ENCODE results near the gene KRT83. TPM values are rescaled to one million over a fixed set of nuclear protein-coding genes. Genes with fewer than 3 reads are reported as not detected.
"Not testable (repeated sequence)": the region's sequence is repeated elsewhere in the genome, so short reads cannot be mapped to it uniquely, and the experiment has no call there.

Gene KRT83
- total and polyA plus RNA-seq, 11 donors = not detected

DNA sequence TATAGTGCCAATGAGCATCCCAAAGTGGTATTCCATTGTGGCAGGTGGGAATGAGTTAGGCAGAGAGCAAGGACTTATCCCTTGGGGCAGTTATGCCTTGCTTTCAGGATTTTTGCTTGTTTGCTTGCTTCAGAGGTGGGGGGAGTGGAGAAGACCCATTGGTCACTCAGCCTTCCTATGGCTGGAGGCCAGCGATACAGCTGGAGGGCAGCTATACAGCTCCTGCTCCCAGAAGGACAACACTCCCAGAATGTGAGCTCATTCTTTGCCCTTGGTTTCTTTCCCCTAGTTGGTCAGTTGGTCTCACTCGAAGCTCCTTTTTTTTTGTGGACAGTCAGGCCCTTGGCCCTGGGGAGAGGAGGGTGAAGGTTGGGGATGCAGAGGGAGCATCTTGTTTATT is 14.5 kb downstream of the KRT83 start:
- no peaks in the 10 kb centered on the region for H3K36me3 ChIP-seq
- WGBS, 4 donors = 82 to 88% (median 85%) methylated on average over 2 of the region's 2 CpGs
- intact Hi-C loops (cut with DNase I) = no loop called here
- ATAC-seq = no peak
- no peak overlapping the region for H3K27ac ChIP-seq
- H3K27me3 ChIP-seq = peaks cover 0 to 45% (median 11%) of the 10 kb centered on the region in 9 donors
- no peak overlapping the region for H3K4me3 ChIP-seq
- no peaks in the 10 kb centered on the region for H3K9me3 ChIP-seq
- TF ChIP-seq, protein P1, sequence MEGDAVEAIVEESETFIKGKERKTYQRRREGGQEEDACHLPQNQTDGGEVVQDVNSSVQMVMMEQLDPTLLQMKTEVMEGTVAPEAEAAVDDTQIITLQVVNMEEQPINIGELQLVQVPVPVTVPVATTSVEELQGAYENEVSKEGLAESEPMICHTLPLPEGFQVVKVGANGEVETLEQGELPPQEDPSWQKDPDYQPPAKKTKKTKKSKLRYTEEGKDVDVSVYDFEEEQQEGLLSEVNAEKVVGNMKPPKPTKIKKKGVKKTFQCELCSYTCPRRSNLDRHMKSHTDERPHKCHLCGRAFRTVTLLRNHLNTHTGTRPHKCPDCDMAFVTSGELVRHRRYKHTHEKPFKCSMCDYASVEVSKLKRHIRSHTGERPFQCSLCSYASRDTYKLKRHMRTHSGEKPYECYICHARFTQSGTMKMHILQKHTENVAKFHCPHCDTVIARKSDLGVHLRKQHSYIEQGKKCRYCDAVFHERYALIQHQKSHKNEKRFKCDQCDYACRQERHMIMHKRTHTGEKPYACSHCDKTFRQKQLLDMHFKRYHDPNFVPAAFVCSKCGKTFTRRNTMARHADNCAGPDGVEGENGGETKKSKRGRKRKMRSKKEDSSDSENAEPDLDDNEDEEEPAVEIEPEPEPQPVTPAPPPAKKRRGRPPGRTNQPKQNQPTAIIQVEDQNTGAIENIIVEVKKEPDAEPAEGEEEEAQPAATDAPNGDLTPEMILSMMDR (IDR thresholded peaks at IDR 0.05) = no peak
- TF ChIP-seq POLR2A (IDR thresholded peaks at IDR 0.05) = no peak
- no peak for DNase-seq
- peaks cover 0 to 19% (median 0%) of the 10 kb centered on the region in 12 donors for H3K4me1 ChIP-seq

DNA sequence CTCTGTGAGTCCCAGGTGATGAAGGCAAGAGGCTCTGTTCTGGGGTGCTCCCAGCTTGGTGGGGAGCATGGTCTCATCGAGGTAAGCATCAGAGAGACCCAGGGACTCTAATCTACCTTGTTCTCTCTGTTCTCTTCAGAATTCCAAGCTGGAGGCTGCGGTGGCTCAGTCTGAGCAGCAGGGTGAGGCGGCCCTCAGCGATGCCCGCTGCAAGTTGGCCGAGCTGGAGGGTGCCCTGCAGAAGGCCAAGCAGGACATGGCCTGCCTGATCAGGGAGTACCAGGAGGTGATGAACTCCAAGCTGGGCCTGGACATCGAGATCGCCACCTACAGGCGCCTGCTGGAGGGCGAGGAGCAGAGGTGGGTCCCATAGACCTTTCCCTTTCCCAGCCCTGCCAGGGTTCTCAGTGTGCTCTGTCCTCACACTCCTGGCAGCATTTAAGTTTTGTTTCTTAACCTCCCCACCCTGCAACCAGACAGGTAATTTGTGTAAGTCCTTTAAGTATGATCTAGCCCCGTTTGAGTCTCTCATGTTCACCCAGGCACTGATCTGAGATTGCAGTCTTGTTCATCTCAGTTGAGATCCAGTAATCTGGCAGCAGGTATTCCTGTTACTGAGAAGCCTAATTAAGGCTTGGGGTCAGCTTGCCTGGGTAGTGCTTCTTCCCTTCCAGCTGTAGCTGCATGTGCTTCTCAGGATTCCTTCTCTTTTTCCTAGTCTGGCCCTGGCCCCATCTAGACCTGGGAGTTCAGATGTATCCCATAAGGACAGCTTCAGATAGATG is 15.1 kb downstream of the KRT83 start:
- H3K27me3 ChIP-seq = peaks cover 0 to 48% (median 11%) of the 10 kb centered on the region in 9 donors
- DNase-seq = no peak
- intact Hi-C loops (cut with DNase I) = no loop called here

DNA sequence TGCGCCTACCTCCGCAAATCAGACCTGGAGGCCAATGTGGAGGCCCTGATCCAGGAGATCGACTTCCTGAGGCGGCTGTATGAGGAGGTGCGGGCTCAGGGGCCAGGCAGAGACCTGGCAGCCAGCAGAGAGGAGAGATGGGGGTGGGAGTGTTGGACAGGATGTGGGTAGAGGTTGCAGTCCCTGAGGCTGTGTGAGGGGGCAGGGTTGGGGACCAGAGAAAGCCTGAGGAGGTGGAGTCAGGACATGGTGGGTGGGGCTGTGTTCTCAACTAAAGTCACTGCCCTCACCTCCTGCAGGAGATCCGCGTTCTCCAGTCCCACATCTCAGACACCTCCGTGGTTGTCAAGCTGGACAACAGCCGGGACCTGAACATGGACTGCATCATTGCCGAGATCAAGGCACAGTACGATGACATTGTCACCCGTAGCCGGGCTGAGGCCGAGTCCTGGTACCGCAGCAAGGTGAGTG is 16.2 kb downstream of the KRT83 start:
- DNase-seq; intact Hi-C loops (cut with DNase I); H3K9me3 ChIP-seq; ATAC-seq; H3K4me3 ChIP-seq; H3K36me3 ChIP-seq; H3K27ac ChIP-seq: not testable (repeated sequence)
- 69 to 79% (median 76%) methylated on average over 15 of the region's 15 CpGs for WGBS, 4 donors
- Histone ChIP-seq H3K27me3 (peaks cover 0 to 49% (median 11%) of the 10 kb centered on the region in 9 donors), H3K4me1 (peaks cover 0 to 15% (median 0%) of the 10 kb centered on the region in 12 donors)

More for the DNA sequence above, 15.1 kb downstream of the KRT83 start:
- Histone ChIP-seq H3K4me3 (no peak overlapping the region), H3K9me3 (no peaks in the 10 kb centered on the region), H3K27ac (no peak overlapping the region), H3K4me1 (peaks cover 0 to 16% (median 0%) of the 10 kb centered on the region in 12 donors), H3K36me3 (no peaks in the 10 kb centered on the region)
- 62 to 69% (median 63%) methylated on average over 8 to 11 of the region's 11 CpGs for WGBS, 4 donors
- TF ChIP-seq POLR2A (IDR thresholded peaks at IDR 0.05) = no peak
- TF ChIP-seq, protein P1 (IDR thresholded peaks at IDR 0.05) = peak in 6 of 12 donors; percentile 9 to 27 (median 21)
- no peak for ATAC-seq

DNA sequence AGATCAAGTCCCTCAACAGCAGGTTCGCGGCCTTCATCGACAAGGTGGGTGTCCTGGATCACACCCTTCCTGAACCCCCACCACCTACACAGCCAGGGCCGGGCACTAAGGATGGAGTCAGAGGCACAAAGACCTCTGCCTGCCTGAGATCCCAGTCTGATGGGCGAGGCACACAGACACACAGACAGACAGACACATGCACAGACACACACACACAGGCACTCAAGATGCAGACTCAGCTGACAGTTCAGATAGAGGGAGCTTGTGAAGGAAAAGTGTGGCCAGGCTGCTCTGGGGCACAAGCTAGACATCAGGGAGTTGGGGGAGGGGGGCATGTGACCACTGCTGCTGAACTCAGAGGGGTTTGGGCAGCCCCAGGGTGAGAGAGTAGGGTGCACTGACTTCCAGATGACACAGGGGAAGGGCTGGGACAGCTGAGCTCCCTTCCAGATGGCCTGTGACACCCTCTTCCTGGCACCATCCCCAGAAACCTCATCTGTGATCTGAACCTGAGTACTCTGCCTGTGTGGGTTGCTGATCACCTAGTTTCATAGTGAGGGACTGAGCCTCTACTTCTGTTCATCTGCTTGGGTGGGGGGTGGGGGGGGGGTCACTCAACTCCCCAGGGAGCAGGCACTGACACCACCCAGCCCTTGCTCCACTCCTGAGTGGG is 18.8 kb downstream of the KRT83 start:
- H3K9me3 ChIP-seq; H3K36me3 ChIP-seq; H3K4me3 ChIP-seq; DNase-seq; intact Hi-C loops (cut with DNase I); H3K4me1 ChIP-seq; H3K27ac ChIP-seq: not testable (repeated sequence)
- no CpG with 5 or more reads among the region's 5 CpGs for WGBS, 4 donors
- peaks cover 0 to 41% (median 5%) of the 10 kb centered on the region in 9 donors for H3K27me3 ChIP-seq
- ATAC-seq = peak in 1 of 4 donors; percentile 24

DNA sequence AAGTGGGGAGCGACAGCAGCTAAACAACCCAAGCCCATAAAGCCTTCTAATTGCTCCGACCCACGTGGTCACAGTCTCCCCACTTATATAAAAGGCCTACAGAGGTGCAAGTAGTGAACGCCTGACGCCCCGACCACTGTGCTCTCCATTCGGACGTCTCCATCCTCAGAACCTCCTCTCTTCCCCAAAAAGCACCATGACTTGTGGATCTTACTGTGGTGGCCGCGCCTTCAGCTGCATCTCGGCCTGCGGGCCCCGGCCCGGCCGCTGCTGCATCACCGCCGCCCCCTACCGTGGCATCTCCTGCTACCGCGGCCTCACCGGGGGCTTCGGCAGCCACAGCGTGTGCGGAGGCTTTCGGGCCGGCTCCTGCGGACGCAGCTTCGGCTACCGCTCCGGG is 19.5 kb downstream of the KRT83 start:
- ATAC-seq; DNase-seq; H3K27ac ChIP-seq; H3K4me3 ChIP-seq; intact Hi-C loops (cut with DNase I); H3K36me3 ChIP-seq; H3K4me1 ChIP-seq; H3K9me3 ChIP-seq: not testable (repeated sequence)
- WGBS, 4 donors = 77 to 89% (median 81%) methylated on average over 13 to 24 of the region's 31 CpGs
- peaks cover 0 to 39% (median 4%) of the 10 kb centered on the region in 9 donors for H3K27me3 ChIP-seq
